Kidney (tissue), 14 donors: ENCODE results near the gene TRIP10. TPM values are rescaled to one million over a fixed set of nuclear protein-coding genes. Genes with fewer than 3 reads are reported as not detected.

ENCODE experiments used
- DNase-seq, 5 donors: peaks; one replicate each; pipeline ENCODE4 v3.0.0-alpha.2; 2013 to 2020
- FAIRE-seq: peaks from 2 replicates; lab custom pipeline; 2012; peaks lifted over from hg19 to GRCh38; lab: Jason Lieb, UNC
- H3K27ac ChIP-seq, 2 donors: one replicate each; pipeline ENCODE4 v1.7.0; 2013; ENCODE audit warnings: low read depth in 2 of 2, low read length in 2 of 2, inconsistent platforms in 1 of 2
- H3K27me3 ChIP-seq: one replicate; pipeline ENCODE4 v1.7.1; 2013; ENCODE audit warnings: low read length, inconsistent platforms; ENCODE audit not compliant: control insufficient read depth, insufficient read depth
- H3K36me3 ChIP-seq, 3 donors: one replicate each; pipeline versions ENCODE4 v1.7.0 to v1.7.1; 2013; ENCODE audit warnings: low read length in 3 of 3, control low read depth in 1 of 3, inconsistent platforms in 1 of 3; ENCODE audit not compliant: insufficient read depth in 3 of 3, control insufficient read depth in 2 of 3
- H3K4me1 ChIP-seq, 3 donors: one replicate each; pipeline versions ENCODE4 v1.7.0 to v1.7.1; 2013; ENCODE audit warnings: low read length in 3 of 3, inconsistent platforms in 1 of 3, low read depth in 1 of 3; ENCODE audit not compliant: control insufficient read depth in 2 of 3, insufficient read depth in 2 of 3
- H3K4me3 ChIP-seq, 3 donors: one replicate each; pipeline versions ENCODE4 v1.7.0 to v1.8.1; 2013; ENCODE audit warnings: low read length in 3 of 3, control low read depth in 1 of 3, inconsistent platforms in 1 of 3
- H3K9ac ChIP-seq, 3 donors: one replicate each; pipeline versions ENCODE4 v1.7.0 to v1.7.1; 2013; ENCODE audit warnings: low read length in 3 of 3, control low read depth in 1 of 3, inconsistent platforms in 1 of 3
- H3K9me3 ChIP-seq, 3 donors: one replicate each; pipeline versions ENCODE4 v1.7.0 to v1.7.1; 2013; ENCODE audit warnings: low read length in 3 of 3, control low read depth in 1 of 3, inconsistent platforms in 1 of 3; ENCODE audit not compliant: control insufficient read depth in 2 of 3, insufficient read depth in 1 of 3
- CTCF ChIP-seq: IDR thresholded peaks from 3 replicates; pipeline ENCODE4 v1.5.1; 2012; ENCODE audit warnings: mild to moderate bottlenecking, moderate library complexity, borderline replicate concordance; ENCODE audit not compliant: insufficient read depth; ENCODE audit errors: extremely low read depth
- intact Hi-C: fragments of 100-400 bp; cut with DNase I; formaldehyde crosslinking; loops from one replicate; pipeline ENCODE4 v1.11.1; 2022
- polyA plus RNA-seq: library from polyadenylated mRNA; stranded (reverse); fragments of 350-450 nt; fragmentation: Illumina TruSeq; extraction: RNeasy Lipid Tissue Mini Kit (QIAGEN cat#74804); gene quantifications from one replicate; pipeline ENCODE4 v1.2.3, GENCODE V29; 2014; ENCODE audit warnings: low read depth, low replicate concordance; ENCODE audit not compliant: insufficient read depth
- total RNA-seq: library from RNA; stranded (reverse); fragmentation: NEBNext Ultra II Directional; extraction: Animal tissue kit (Norgen Biotek cat#: 25700); gene quantifications from one replicate; pipeline ENCODE4 v1.2.1, GENCODE V29; 2021
- donor health status: control.
- donor health status: control.
- donor health status: control.
- donor health status: control.
- donor health status: control.
- donor health status: DM: yes; HTN: yes; CAD: no.
- donor health status: Normal renal cell carcinoma (clear cell type).

TRIP10 gene
- total and polyA plus RNA-seq, 2 donors from 2014 or later = 57.5 to 92.9 TPM

- DNase-seq (peak in 4 of 5 donors; percentile 25 to 92 (median 50)), FAIRE-seq (no peak)
- Histone ChIP-seq H3K4me1 (peaks cover 5 to 42% (median 25%) of the 10 kb centered on the region in 3 donors), H3K27me3 (no peaks in the 10 kb centered on the region), H3K27ac (peak overlapping the region; percentile 88 to 91), H3K4me3 (peak overlapping the region; percentile 52 to 82 (median 72)), H3K9me3 (no peaks in the 10 kb centered on the region), H3K36me3 (peaks cover 0 to 13% (median 3%) of the 10 kb centered on the region in 3 donors), H3K9ac (peak overlapping the region; percentile 30 to 95 (median 81))
- TF ChIP-seq CTCF = no peak
- intact Hi-C loops = no loop called here
Measured at GRCh38 chr19:6739883-6740588, 556 bp downstream of the TRIP10 start.

GRCh38 chr19:6740589-6741343 lies 1.3 kb downstream of the TRIP10 start:
- Histone ChIP-seq H3K4me1 (peaks cover 10 to 36% (median 31%) of the 10 kb centered on the region in 3 donors), H3K9ac (peak overlapping the region; percentile 7 to 95 (median 81)), H3K4me3 (peak overlapping the region; percentile 52 to 82 (median 72)), H3K36me3 (peaks cover 0 to 13% (median 3%) of the 10 kb centered on the region in 3 donors), H3K27ac (peak overlapping the region; percentile 88 to 91), H3K27me3 (no peaks in the 10 kb centered on the region), H3K9me3 (no peaks in the 10 kb centered on the region)
- no peak for FAIRE-seq
- intact Hi-C loops = no loop called here
- DNase-seq = peak; percentile 50 to 90 (median 84)
- no peak for TF ChIP-seq CTCF

GRCh38 chr19:6743066-6743465 lies 3.6 kb downstream of the TRIP10 start:
- FAIRE-seq (no peak), DNase-seq (peak in 2 of 5 donors; percentile 44 to 63)
- no peak for TF ChIP-seq CTCF
- H3K36me3 ChIP-seq = peaks cover 2 to 24% (median 10%) of the 10 kb centered on the region in 3 donors
- no peak overlapping the region for H3K9ac ChIP-seq
- intact Hi-C loops = no loop called here
- H3K4me3 ChIP-seq = no peak overlapping the region
- H3K27ac ChIP-seq = no peak overlapping the region
- H3K9me3 ChIP-seq = no peaks in the 10 kb centered on the region
- H3K27me3 ChIP-seq = no peaks in the 10 kb centered on the region
- peaks cover 8 to 30% (median 29%) of the 10 kb centered on the region in 3 donors for H3K4me1 ChIP-seq
